GM19351 (cell line): ENCODE data around the gene ITSN1.

Experiments
- ATAC-seq: cut with Tn5 transposase; IDR thresholded peaks from one replicate; pipeline ENCODE4 v1.9.1; 2021; ENCODE audit warnings: mild to moderate bottlenecking, moderate library complexity; ENCODE audit not compliant: unreplicated experiment

Gene ITSN1

GRCh38 chr21:33945652-33946270 lies 303.5 kb downstream of the ITSN1 start:
- no peak for ATAC-seq

- ATAC-seq: peak; percentile 61
Measured at GRCh38 chr21:33947451-33948095, 305.3 kb downstream of the ITSN1 start.

- peak; percentile 54 for ATAC-seq
Measured at GRCh38 chr21:33948096-33948950, 306.0 kb downstream of the ITSN1 start.

- ATAC-seq: no peak
Measured at GRCh38 chr21:33948951-33949444, 306.7 kb downstream of the ITSN1 start.
